ENCODE measurements around the gene ANTXRL. TPM values are rescaled to one million over a fixed set of nuclear protein-coding genes. Genes with fewer than 3 reads are reported as not detected.
"Not testable (repeated sequence)": the region's sequence is repeated elsewhere in the genome, so short reads cannot be mapped to it uniquely, and the experiment has no call there.

The ANTXRL gene
- total RNA-seq, 1 experiment from 2014 or later, result not detected

- DNase-seq (ENCODE audit: low spot score), result no peak
These were observed 21.3 kb downstream of the ANTXRL start for GRCh38 chr10:46308113-46308415.

GRCh38 chr10:46308666-46309450, 22.1 kb downstream of the ANTXRL start:
- DNase-seq (ENCODE audit: low spot score), result no peak

- no peak for DNase-seq (ENCODE audit: low spot score)
These were observed 22.8 kb downstream of the ANTXRL start for GRCh38 chr10:46309511-46310142.

GRCh38 chr10:46310143-46310514, 23.3 kb downstream of the ANTXRL start:
- no peak for DNase-seq (ENCODE audit: low spot score)

- no peak for DNase-seq (ENCODE audit: low spot score)
These were observed 24.1 kb downstream of the ANTXRL start for GRCh38 chr10:46310851-46311250.

GRCh38 chr10:46311501-46311951, 24.7 kb downstream of the ANTXRL start:
- DNase-seq (ENCODE audit: low spot score), result no peak

- not testable (repeated sequence) for DNase-seq (ENCODE audit: low spot score)
These were observed 25.2 kb downstream of the ANTXRL start for GRCh38 chr10:46311961-46312431.

- DNase-seq (ENCODE audit: low spot score), result no peak
These were observed 26.2 kb downstream of the ANTXRL start for GRCh38 chr10:46312953-46313352.

GRCh38 chr10:46314071-46314470, 27.3 kb downstream of the ANTXRL start:
- no peak for DNase-seq (ENCODE audit: low spot score)

- peak; percentile 49 for DNase-seq (ENCODE audit: low spot score)
These were observed 28.5 kb downstream of the ANTXRL start for GRCh38 chr10:46315071-46315860.

- DNase-seq (ENCODE audit: low spot score), result no peak
These were observed 30.6 kb downstream of the ANTXRL start for GRCh38 chr10:46317370-46317769.

GRCh38 chr10:46317889-46318288, 31.1 kb downstream of the ANTXRL start:
- no peak for DNase-seq (ENCODE audit: low spot score)

GRCh38 chr10:46318799-46319198, 32.0 kb downstream of the ANTXRL start:
- no peak for DNase-seq (ENCODE audit: low spot score)

GRCh38 chr10:46319389-46319788, 32.6 kb downstream of the ANTXRL start:
- DNase-seq (ENCODE audit: low spot score), result no peak

- DNase-seq (ENCODE audit: low spot score), result no peak
These were observed 35.0 kb downstream of the ANTXRL start for GRCh38 chr10:46321770-46322169.

GRCh38 chr10:46323176-46323575, 36.4 kb downstream of the ANTXRL start:
- no peak for DNase-seq (ENCODE audit: low spot score)

- peak; percentile 3 for DNase-seq (ENCODE audit: low spot score)
These were observed 38.2 kb downstream of the ANTXRL start for GRCh38 chr10:46325021-46325420.

- no peak for DNase-seq (ENCODE audit: low spot score)
These were observed 39.3 kb downstream of the ANTXRL start for GRCh38 chr10:46326066-46326465.

GRCh38 chr10:46326971-46327370, 40.2 kb downstream of the ANTXRL start:
- DNase-seq (ENCODE audit: low spot score), result no peak

GRCh38 chr10:46327685-46328084, 40.9 kb downstream of the ANTXRL start:
- DNase-seq (ENCODE audit: low spot score), result no peak

GRCh38 chr10:46328853-46329689, 42.3 kb downstream of the ANTXRL start:
- DNase-seq (ENCODE audit: low spot score), result no peak

- DNase-seq (ENCODE audit: low spot score), result no peak
These were observed 42.9 kb downstream of the ANTXRL start for GRCh38 chr10:46329690-46330016.

Data from HT-29 (cell line).